Measurements from ENCODE around the gene CHST12.
A peak's percentile ranks its signal among the peaks of the same experiment; 100 is the strongest.
"Not testable (repeated sequence)": the region's sequence is repeated elsewhere in the genome, so short reads cannot be mapped to it uniquely, and the experiment has no call there.

The CHST12 gene

GRCh38 chr7:2405201-2405600 lies 1.8 kb downstream of the CHST12 start:
- DNase-seq, result no peak

GRCh38 chr7:2405601-2406345 lies 2.4 kb downstream of the CHST12 start:
- peak in 1 of 2 donors; percentile 81 for DNase-seq

- peak in 1 of 2 donors; percentile 24 for DNase-seq
These were observed 6.5 kb downstream of the CHST12 start for GRCh38 chr7:2409745-2410414.

- no peak for DNase-seq
These were observed 7.6 kb downstream of the CHST12 start for GRCh38 chr7:2411049-2411448.

DNA sequence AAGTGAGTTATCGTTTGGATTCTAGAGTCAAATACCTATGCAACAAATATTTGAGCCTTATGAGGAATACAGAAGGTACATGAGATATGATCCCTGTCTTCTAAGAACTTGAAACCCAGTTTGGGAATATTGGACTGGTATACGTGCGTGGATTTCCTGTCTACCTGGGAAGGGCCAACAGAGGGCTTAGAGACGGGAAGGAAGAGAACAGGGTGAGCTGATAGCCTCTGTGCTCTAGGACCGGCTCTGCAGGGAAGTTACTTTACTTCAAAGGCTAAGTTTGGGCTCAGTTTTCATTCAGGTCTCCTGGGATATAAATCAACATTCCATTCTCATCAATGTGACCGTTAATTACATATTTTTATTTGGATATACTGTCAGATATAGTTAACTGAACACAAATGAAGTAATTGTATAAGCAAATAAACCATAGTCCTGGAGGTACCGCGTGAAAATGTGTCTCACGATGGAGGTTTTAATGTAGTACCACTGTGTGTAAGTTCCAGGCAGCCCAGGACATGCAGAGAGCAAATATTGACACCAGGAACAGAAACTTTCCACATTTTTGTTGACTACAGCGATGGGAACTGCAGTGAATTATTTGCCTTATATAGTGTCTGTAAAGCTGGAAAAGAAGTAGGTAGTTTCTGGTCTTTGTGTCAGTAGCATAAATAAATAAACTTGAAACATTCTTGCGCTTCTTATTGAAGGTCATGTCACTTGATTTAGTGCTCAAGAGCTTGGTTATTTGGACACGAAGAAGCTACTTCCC lies 8.6 kb downstream of the CHST12 start:
- DNase-seq, result no peak

GRCh38 chr7:2412587-2413201 lies 9.3 kb downstream of the CHST12 start:
- DNase-seq, result no peak

DNA sequence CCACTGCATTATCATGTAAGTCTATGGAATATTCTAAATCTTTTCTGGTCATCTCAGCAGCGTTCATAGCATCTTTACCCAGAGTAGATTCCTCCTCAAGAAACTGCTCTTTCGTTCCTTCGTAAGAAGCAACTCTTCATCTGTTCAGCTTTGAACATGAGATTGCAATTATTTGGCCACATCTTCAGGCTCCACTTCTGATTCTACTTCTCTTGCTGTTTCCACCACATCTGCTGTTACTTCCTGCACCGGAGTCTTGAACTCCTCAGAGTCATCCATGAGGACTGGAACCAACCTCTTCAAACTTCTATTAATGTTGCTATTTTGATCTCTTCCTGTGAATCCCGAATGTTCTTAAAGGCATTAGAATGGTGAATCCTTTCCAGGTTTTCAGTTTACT lies 12.7 kb downstream of the CHST12 start:
- peak in 1 of 2 donors; percentile 65 for DNase-seq

DNA sequence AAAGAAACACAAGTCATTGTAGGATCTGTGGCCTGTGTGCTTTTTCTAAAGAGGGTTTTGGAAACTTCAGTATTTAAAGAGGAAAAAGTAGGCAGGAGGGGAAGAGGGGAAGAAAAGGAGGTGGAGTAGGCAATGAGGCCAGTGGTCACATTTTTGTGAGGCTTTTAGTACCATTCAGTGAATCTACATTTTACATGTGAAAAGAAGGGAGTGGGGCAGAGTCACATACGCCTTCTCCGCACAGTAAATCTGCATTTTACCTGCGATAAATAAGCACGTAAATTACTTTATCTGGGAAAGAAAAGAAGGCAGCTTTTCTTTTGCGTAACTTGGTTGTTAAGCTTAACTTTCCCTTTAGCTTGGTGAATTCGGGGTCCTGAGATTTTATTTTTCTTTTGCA lies 13.2 kb downstream of the CHST12 start:
- no peak for DNase-seq

DNA sequence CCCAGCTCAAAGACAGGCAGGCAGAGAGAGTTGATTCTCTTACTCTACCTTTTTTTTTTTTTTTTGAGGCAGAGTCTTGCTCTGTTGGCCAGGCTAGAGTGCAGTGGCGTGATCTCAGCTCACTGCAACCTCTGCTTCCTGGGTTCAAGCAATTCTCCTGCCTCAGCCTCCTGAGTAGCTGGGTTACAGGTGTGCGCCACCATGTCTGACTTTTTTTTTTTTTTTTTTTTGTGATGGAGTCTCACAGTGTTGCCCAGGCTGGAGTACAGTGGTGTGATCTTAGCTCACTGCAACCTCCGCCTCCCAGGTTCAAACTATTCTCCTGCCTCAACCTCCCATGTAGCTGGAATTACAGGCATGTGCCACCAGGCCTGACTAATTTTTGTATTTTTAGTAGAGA lies 13.8 kb downstream of the CHST12 start:
- not testable (repeated sequence) for DNase-seq

- no peak for DNase-seq
These were observed 14.6 kb downstream of the CHST12 start for GRCh38 chr7:2417981-2418481.

DNA sequence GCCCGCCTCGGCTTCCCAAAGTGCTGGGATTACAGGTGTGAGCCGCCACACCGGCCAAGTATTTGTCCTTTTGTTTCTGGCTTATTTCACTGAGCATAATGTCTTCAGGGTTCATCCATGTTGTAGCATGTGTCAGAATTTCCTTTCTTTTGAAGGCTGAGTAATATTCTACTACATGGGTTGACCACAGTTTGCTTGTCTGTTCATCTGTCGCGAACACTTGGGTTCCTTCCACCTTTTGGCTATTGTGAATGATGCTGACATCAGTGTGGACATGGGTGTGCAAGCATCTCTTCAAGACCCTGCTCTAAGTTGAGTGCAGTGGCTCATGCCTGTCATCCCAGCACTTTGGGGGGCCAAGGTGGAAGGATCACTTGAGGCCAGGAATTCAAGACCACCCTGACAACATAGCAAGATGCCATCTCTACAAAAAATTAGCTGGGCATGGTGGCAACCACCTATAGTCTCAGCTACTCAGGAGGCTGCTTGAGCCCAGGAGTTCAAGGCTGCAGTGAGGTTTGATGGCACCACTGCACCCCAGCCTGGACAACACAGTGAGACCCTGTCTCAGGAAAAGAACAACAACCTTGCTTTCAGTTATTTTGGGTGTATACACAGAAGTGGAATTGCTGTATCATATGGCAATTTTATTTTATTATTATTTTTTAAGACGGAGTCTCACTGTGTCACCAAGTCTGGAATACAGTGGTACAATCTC lies 17.0 kb downstream of the CHST12 start:
- no peak for DNase-seq

DNA sequence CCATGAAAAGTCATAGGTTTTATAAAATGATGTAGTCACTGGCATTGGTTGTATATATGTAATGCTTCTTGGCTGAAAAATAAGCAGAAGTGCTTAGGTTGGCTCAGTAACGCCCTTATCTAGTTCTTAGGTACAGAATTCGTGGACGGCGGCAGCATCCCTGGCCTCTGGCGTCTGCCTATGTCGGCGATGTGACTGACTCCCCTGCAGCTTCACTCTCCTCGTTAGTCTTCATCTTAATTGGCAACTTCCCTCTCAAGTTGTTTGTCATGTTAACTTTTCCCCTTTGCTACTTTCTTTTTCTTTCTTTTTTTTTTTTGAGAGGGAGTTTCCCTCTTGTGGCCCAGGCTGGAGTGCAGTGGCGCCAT lies 18.5 kb downstream of the CHST12 start:
- DNase-seq, result peak in 1 of 2 donors; percentile 4

DNA sequence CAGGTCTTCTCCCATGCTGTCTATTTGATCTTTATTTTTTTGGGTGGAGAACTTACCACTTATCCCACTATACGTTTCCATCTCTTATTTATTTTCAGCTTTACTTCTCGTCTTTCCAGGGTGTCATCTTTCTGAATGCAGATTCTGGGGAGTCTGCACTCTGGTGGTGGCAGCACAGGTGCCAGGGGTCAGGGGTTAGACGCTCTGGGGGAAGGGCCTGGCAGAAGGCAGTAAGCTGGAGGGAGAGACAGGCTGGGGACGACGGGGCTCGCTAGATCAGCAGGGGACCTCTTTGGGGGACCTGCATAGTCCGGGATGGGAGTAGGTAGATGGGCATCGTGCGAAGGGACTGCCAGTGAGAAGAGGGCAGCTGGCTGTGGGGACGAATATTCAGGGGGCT lies 22.3 kb downstream of the CHST12 start:
- no peak for DNase-seq

DNA sequence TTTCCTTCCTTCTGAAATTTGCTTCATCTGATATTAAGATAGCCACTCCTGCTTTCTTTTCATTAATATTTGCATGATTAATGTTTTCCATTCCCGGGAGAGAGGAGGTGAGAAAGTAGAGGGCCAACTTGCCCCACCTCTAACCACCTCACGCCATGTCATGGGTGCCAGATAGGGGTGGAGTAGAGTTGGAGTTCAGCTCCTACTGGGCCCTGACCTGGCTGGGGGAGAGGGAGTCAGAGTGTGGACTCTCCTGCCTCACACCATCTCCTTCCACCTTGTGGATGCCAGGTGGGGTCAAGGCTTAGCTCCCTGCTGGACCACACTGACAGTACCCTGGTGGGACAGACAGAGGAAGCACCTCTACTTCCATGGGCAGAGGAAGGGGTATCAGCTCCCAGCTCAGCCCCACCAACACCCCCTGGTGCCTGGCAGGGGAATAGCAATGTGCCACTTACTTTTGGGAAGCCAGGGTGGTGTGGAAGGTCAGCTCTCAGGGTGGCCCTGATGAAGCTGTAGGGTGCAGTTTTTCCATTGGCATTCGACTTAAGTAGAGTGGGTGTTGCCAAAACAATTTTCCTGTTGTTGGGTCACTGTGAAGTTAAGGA lies 28.0 kb downstream of the CHST12 start:
- DNase-seq, result peak in 1 of 2 donors; percentile 44

- no peak for DNase-seq
These were observed 29.7 kb downstream of the CHST12 start for GRCh38 chr7:2432910-2433712.

GRCh38 chr7:2433713-2434550 lies 30.5 kb downstream of the CHST12 start:
- no peak for DNase-seq

DNA sequence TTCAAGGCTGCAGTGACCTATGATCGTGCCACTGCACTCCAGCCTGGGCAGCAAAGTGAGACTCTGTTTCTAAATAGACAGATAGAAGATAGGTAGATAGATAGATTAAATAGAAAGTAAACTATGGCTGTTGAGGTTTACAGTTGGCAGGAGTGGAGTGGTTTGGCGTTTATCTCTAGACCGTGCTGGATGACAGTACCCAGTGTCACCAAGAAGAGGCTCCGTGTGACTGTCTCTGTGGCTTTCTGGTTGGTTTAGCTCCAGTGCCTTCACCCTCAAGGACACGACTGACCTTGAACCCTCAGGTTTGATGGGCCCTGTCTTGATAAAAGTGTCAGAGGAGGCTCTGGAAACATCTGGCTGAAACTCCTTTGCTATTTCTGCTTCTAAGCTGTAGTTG lies 31.7 kb downstream of the CHST12 start:
- no peak for DNase-seq

DNA sequence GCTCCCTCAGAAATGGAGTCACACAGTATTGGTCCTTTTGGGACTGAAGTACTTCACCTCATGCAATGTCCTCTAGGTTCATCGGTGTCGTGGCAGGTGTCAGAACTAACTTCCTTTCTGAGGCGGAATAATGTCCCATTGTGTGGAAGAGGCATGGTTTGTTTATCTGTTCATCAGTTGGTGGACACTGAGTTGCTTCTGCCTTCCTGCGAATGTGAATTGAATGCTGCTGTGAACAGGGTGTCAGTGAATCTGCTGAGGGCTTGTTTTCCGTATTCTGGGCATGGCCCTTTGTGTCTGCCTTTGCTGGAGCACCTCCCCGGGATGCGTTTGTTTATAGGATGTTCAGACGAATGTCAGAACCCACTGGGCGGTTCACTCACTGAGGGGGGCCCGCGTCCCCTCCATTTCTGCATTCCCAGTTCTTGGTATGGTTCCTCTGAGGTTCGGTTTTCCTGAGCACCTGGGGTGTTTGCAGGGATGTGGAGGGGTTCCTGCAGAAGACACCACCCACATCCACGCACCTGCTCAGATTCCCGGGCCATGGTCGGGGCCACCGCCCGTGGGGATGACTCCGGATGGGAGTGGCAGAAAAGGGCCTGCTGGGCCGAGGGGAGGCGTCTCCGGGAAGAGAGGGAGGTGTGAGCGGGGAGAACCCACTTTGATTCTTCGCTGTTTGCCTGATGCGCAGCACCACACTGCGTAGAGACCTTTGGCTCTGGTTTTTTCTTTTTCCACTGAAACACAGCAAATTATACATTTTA lies 33.1 kb downstream of the CHST12 start:
- no peak for DNase-seq

DNA sequence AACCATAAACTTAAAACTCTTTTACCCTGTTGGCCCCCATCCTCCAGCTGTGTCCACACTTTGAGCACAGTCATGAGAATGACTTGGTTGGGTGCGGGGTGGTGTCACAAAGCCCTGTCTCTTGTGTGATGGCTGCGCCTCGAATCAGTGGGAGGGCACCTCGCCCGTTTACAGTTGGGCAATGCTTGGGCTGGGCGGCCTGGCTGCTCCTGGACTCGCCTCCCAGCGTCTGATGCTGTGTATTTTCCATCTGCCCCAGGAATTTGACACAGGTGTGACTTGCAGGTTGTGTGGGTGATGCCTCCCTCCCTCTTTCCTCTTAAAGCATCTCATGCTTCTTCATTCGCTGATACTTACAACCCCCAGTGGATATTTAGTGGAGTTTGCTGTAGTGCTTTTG lies 33.7 kb downstream of the CHST12 start:
- DNase-seq, result no peak
